SU-DHL-6 (cell line): Measurements from ENCODE around the gene WDFY1.

Experiments used
- H2AFZ ChIP-seq: fragments of 200-600 bp; sonication (generic); 2 replicates; pipeline ENCODE4 v1.6.1; 2014; ENCODE audit warnings: low read depth, mild to moderate bottlenecking, moderate library complexity, mixed read lengths, antibody characterized with exemption, low read length; ENCODE audit not compliant: severe bottlenecking
- H3F3A ChIP-seq: fragments of 200-600 bp; shearing (Covaris generic); 2 replicates; pipeline ENCODE4 v1.6.0; 2016; ENCODE audit warnings: antibody characterized with exemption, mild to moderate bottlenecking; ENCODE audit not compliant: insufficient read depth
- H3K27ac ChIP-seq: fragments of 200-600 bp; sonication (generic); 2 replicates; pipeline ENCODE4 v1.5.1; 2016; ENCODE audit warnings: low read depth, mild to moderate bottlenecking, low read length, moderate library complexity, mixed read lengths
- H3K27me3 ChIP-seq: fragments of 200-600 bp; sonication (generic), shearing (Covaris generic); 2 replicates; pipeline ENCODE4 v1.6.0; 2014; ENCODE audit warnings: mild to moderate bottlenecking, low read length
- H3K36me3 ChIP-seq: fragments of 200-600 bp; sonication (generic); 2 replicates; pipeline ENCODE4 v1.6.1; 2014; ENCODE audit warnings: mild to moderate bottlenecking, low read length, mixed read lengths
- H3K4me2 ChIP-seq: fragments of 300-600, 200-600 bp; shearing (Covaris generic), sonication (generic); 2 replicates; pipeline ENCODE4 v1.6.0; 2014; ENCODE audit warnings: low read length, low read depth, mild to moderate bottlenecking; ENCODE audit not compliant: poor library complexity, severe bottlenecking
- H3K4me3 ChIP-seq: fragments of 200-600 bp; sonication (generic); 2 replicates; pipeline ENCODE4 v1.5.1; 2014; ENCODE audit warnings: antibody characterized with exemption, low read length, mild to moderate bottlenecking, mixed read lengths; ENCODE audit not compliant: insufficient read depth, poor library complexity, severe bottlenecking
- H3K79me2 ChIP-seq: fragments of 200-600 bp; sonication (generic); 2 replicates; pipeline ENCODE4 v1.6.1; 2014; ENCODE audit warnings: mild to moderate bottlenecking, low read length, moderate library complexity; ENCODE audit not compliant: insufficient read depth
- H3K9ac ChIP-seq: fragments of 200-600 bp; sonication (generic); 2 replicates; pipeline ENCODE4 v1.7.0; 2014; ENCODE audit warnings: mild to moderate bottlenecking, low read length
- H3K9me2 ChIP-seq: fragments of 200-600 bp; sonication (generic); replicated peaks from 2 replicates; pipeline ENCODE4 v1.6.1; 2014; ENCODE audit warnings: low read length; ENCODE audit not compliant: insufficient read depth
- H3K9me3 ChIP-seq: fragments of 200-600 bp; sonication (generic); 2 replicates; pipeline ENCODE4 v1.6.1; 2014; ENCODE audit warnings: low read length, mixed read lengths; ENCODE audit not compliant: insufficient read depth
- H4K20me1 ChIP-seq: fragments of 200-600 bp; sonication (generic); 2 replicates; pipeline ENCODE4 v1.6.1; 2014; ENCODE audit warnings: low read depth, mild to moderate bottlenecking, antibody characterized with exemption, low read length, moderate library complexity, mixed read lengths
- EZH2phosphoT487 ChIP-seq: fragments of 200-600 bp; sonication (generic), shearing (Covaris generic); conservative IDR thresholded peaks from 2 replicates; pipeline ENCODE4 v1.6.1; 2018; ENCODE audit warnings: mild to moderate bottlenecking, antibody characterized with exemption, low read length, moderate library complexity, mixed read lengths
- TF ChIP-seq, protein P1 (sequence below): fragments of 200-600 bp; sonication (generic); IDR thresholded peaks from one replicate; pipeline ENCODE4 v1.5.1; 2017; ENCODE audit warnings: antibody characterized with exemption, mild to moderate bottlenecking, low read length, moderate library complexity; ENCODE audit not compliant: insufficient read depth, poor library complexity, severe bottlenecking

The WDFY1 gene, protein sequence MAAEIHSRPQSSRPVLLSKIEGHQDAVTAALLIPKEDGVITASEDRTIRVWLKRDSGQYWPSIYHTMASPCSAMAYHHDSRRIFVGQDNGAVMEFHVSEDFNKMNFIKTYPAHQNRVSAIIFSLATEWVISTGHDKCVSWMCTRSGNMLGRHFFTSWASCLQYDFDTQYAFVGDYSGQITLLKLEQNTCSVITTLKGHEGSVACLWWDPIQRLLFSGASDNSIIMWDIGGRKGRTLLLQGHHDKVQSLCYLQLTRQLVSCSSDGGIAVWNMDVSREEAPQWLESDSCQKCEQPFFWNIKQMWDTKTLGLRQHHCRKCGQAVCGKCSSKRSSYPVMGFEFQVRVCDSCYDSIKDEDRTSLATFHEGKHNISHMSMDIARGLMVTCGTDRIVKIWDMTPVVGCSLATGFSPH

DNA sequence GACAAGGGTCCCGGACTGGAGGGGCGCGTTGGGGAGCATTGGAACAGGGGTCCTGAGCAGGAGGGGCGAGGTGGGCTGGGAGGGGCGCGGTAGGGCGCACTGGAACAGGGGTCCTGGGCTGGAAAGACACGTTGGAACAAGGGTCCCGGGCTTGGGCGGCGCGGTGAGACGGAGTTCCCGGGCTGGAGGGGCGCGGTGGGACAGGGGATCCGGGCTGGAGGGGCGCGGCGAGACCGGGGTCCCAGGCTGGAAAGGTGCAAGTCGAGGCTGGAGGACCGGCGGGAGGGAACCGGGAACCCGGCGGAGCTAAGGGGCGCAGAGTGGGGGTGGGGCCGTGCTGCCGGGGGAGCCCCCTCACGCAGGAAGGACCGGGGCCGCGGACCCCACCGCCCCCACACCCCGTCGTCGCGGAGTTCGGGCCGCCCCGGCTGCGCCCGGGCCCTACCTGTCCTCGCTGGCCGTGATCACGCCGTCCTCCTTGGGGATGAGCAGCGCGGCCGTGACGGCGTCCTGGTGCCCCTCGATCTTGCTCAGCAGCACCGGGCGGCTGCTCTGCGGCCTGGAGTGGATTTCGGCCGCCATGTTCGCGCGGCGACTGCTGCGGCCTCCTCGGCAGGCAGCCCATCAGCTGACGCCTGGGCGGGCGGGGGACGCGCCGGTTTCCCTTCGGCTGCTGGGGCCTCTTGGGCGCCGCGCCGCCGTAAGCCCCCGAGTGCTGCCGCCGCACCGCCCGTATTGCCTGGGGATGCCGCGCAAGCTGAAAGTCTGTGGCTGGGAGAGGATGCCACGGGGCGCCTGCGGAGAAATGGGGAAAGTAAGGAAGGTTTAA is at the start of gene WDFY1:
WDFY1 (minus strand) TSS at position 633 of the 829 bp plus-strand sequence; CDS start at position 582, 51 bp downstream.
- peak within 1 kb of the TSS; percentile 95 for H2AFZ ChIP-seq
- peak within 1 kb of the TSS; percentile 80 for H3K4me3 ChIP-seq
- no peaks in the 10 kb centered on the region for H3K79me2 ChIP-seq
- H3K27me3 ChIP-seq: no peaks in the 10 kb centered on the region
- no peaks in the 10 kb centered on the region for H3K9me2 ChIP-seq
- H3K27ac ChIP-seq: no peak within 1 kb of the TSS
- no peaks in the 10 kb centered on the region for H3K36me3 ChIP-seq
- TF ChIP-seq, protein P1, sequence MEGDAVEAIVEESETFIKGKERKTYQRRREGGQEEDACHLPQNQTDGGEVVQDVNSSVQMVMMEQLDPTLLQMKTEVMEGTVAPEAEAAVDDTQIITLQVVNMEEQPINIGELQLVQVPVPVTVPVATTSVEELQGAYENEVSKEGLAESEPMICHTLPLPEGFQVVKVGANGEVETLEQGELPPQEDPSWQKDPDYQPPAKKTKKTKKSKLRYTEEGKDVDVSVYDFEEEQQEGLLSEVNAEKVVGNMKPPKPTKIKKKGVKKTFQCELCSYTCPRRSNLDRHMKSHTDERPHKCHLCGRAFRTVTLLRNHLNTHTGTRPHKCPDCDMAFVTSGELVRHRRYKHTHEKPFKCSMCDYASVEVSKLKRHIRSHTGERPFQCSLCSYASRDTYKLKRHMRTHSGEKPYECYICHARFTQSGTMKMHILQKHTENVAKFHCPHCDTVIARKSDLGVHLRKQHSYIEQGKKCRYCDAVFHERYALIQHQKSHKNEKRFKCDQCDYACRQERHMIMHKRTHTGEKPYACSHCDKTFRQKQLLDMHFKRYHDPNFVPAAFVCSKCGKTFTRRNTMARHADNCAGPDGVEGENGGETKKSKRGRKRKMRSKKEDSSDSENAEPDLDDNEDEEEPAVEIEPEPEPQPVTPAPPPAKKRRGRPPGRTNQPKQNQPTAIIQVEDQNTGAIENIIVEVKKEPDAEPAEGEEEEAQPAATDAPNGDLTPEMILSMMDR: no peak
- no peak for TF ChIP-seq EZH2phosphoT487
- H3K9ac ChIP-seq: peak within 1 kb of the TSS; percentile 70
- H3F3A ChIP-seq: no peaks in the 10 kb centered on the region
- peak within 1 kb of the TSS; percentile 73 for H3K4me2 ChIP-seq
- H3K9me3 ChIP-seq: no peaks in the 10 kb centered on the region
- H4K20me1 ChIP-seq: no peaks in the 10 kb centered on the region

DNA sequence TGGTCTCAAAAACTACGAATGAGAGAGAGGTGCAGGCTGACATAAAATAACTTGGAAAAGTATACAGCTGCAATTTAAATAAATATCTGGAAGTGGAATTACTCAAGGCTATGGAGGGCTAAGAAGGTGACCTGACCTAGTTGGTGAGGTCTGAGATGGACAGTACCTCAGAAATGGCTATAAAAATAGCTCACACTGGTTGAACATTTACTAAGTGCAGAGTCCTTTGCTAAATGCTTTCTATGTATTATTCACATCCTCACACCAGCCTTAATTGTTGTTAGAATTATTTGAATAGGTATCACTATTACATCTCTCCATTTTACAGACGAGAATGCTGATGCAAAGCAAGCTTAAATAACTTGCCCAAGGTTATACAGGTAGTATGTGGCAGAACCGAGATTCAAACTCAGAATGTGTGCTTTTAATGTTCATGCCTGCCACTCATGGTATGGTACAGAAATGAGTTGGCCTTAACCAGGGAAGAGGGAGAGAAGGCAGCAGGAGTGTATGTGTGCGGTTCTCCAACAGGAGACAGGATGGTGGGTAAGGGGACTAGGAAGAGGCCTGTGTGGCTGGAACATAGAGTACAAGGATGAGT is 49.5 kb upstream of the WDFY1 start:
- H3K4me2 ChIP-seq: no peak overlapping the region
- no peak overlapping the region for H3K4me3 ChIP-seq
- no peaks in the 10 kb centered on the region for H3K9me2 ChIP-seq
- H3K27me3 ChIP-seq: no peaks in the 10 kb centered on the region
- no peaks in the 10 kb centered on the region for H3K36me3 ChIP-seq
- no peak overlapping the region for H2AFZ ChIP-seq
- no peaks in the 10 kb centered on the region for H4K20me1 ChIP-seq
- no peak overlapping the region for H3K27ac ChIP-seq
- H3K79me2 ChIP-seq: no peaks in the 10 kb centered on the region
- H3F3A ChIP-seq: no peaks in the 10 kb centered on the region
- no peak overlapping the region for H3K9ac ChIP-seq
- no peak for TF ChIP-seq EZH2phosphoT487
- TF ChIP-seq, protein P1: no peak
- no peaks in the 10 kb centered on the region for H3K9me3 ChIP-seq

DNA sequence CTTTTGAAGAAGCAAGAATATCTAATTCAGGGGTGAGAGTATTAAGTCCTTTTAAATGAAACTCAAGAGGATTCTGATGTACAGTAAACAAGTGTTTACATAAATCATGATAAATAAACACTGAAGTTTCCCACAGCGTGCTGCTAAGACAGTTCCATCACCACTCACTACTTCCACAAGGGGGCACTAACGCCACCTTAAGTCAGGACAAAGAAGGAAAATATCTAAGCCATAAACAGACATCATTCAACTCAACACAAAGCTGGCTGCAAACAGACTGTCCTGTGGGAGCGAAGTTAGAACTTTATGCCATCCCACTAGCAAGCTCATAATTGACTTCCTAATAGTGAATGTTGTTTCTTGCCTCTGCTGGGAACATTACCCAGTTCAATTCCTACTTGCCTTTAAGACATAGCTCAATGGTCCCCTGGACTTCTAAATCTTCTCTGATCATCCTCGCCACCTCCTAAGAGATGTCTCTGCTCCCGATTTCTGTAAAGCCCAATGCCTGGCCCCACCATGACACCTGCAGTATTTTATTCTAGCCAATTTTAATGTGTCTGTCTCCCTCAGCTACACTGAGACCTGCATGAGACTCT is 48.6 kb upstream of the WDFY1 start:
- Histone ChIP-seq H2AFZ (no peak overlapping the region), H3K27me3 (0 out of 2 replicates have a peak, but pooled peaks cover under 1% of the 10 kb centered on the region), H3K9ac (no peak overlapping the region), H3K27ac (no peak overlapping the region), H3K9me2 (no peaks in the 10 kb centered on the region), H3K4me3 (no peak overlapping the region), H4K20me1 (no peaks in the 10 kb centered on the region), H3F3A (no peaks in the 10 kb centered on the region), H3K79me2 (no peaks in the 10 kb centered on the region), H3K4me2 (no peak overlapping the region), H3K9me3 (no peaks in the 10 kb centered on the region), H3K36me3 (no peaks in the 10 kb centered on the region)
- no peak for TF ChIP-seq EZH2phosphoT487
- TF ChIP-seq, protein P1: peak; percentile 60
